GM12878 (cell line): ENCODE data around the gene NSFL1C. TPM values are rescaled to one million over a fixed set of nuclear protein-coding genes. Genes with fewer than 3 reads are reported as not detected.

ENCODE experiments used
- ATAC-seq: fragments of 200-7000 bp; cut with Tn5 transposase; 3 replicates; pipeline ENCODE4 v1.9.1; 2020; ENCODE audit warnings: mild to moderate bottlenecking, moderate library complexity
- BruUV-seq: library from RNA; stranded (reverse); fragments of 400-500 nt; replicated peaks from 2 replicates; lab custom pipeline; 2021; lab: Mats Ljungman, UMichigan
- CTCF ChIA-PET: fragments of 300-600 bp; sonication (Branson Sonifier 250); formaldehyde crosslinking; extraction: SDS; loops from one replicate; lab custom pipeline; 2021; ENCODE audit warnings: inconsistent platforms; lab: Yijun Ruan, JAX
- POLR2A ChIA-PET: fragments of 350-600 bp; formaldehyde crosslinking; extraction: SDS; loops from one replicate; lab custom pipeline; 2021; ENCODE audit warnings: inconsistent platforms; lab: Charles Lee
- RAD21 ChIA-PET: fragments of 300-600 bp; sonication (Branson Sonifier 250); formaldehyde crosslinking; loops from one replicate; lab custom pipeline; 2023; ENCODE audit warnings: antibody characterized with exemption; ENCODE audit not compliant: unreplicated experiment; lab: Charles Lee
- SMC1A ChIA-PET: fragments of 300-600 bp; sonication (Branson Sonifier 250); formaldehyde crosslinking; loops from one replicate; lab custom pipeline; 2023; ENCODE audit not compliant: unreplicated experiment, uncharacterized antibody; lab: Charles Lee
- DNase-seq: peaks from one replicate; pipeline ENCODE4 v3.0.0-alpha.2; 2011; ENCODE audit warnings: low read depth, low spot score
- FAIRE-seq: peaks from 3 replicates; lab custom pipeline; 2011; peaks lifted over from hg19 to GRCh38; lab: Jason Lieb, UNC
- H2AFZ ChIP-seq: 2 replicates; pipeline ENCODE4 v1.6.0; 2011; ENCODE audit warnings: low read depth, low read length, control low read depth; ENCODE audit not compliant: control insufficient read depth
- H3K27ac ChIP-seq: 2 replicates; pipeline ENCODE4 v1.5.1; 2011; ENCODE audit warnings: control low read depth; ENCODE audit not compliant: control insufficient read depth, insufficient read depth
- H3K27me3 ChIP-seq, 2 experiments: replicated peaks in 1 of 2; 2 replicates each; pipeline versions ENCODE4 v1.6.0 to v1.6.1; 2011; ENCODE audit warnings: low read length in 1 of 2; ENCODE audit not compliant: control insufficient read depth in 2 of 2, insufficient read depth in 2 of 2
- H3K36me3 ChIP-seq, 2 experiments: 2 replicates each; pipeline ENCODE4 v1.5.1; 2011; ENCODE audit warnings: low read length in 1 of 2; ENCODE audit not compliant: control insufficient read depth in 2 of 2, insufficient read depth in 2 of 2
- H3K4me1 ChIP-seq: 2 replicates; pipeline ENCODE4 v1.6.1; 2011; ENCODE audit warnings: mild to moderate bottlenecking, low read length, moderate library complexity, mixed read lengths; ENCODE audit not compliant: control insufficient read depth, insufficient read depth
- H3K4me2 ChIP-seq: 2 replicates; pipeline ENCODE4 v1.6.0; 2011; ENCODE audit warnings: control low read depth; ENCODE audit not compliant: control insufficient read depth, insufficient read depth
- H3K4me3 ChIP-seq: fragments of 200-600 bp; sonication (generic); 2 replicates; pipeline ENCODE4 v1.5.1; 2016
- H3K79me2 ChIP-seq: 2 replicates; pipeline ENCODE4 v1.6.0; 2011; ENCODE audit warnings: low read length; ENCODE audit not compliant: control insufficient read depth, insufficient read depth
- H3K9ac ChIP-seq: 2 replicates; pipeline ENCODE4 v1.8.0; 2011; ENCODE audit warnings: low read length, control low read depth, mixed read lengths; ENCODE audit not compliant: control insufficient read depth, insufficient read depth
- H3K9me3 ChIP-seq: replicated peaks from 3 replicates; pipeline ENCODE4 v1.5.1; 2011; ENCODE audit warnings: mild to moderate bottlenecking, low read length; ENCODE audit not compliant: control insufficient read depth, insufficient read depth
- H4K20me1 ChIP-seq: 2 replicates; pipeline ENCODE4 v1.6.0; 2011; ENCODE audit not compliant: control insufficient read depth, insufficient read depth
- HCFC1 ChIP-seq: fragments of 150-350 bp; IDR thresholded peaks from 2 replicates; pipeline ENCODE4 v1.6.1; 2014; ENCODE audit warnings: low read length
- HDAC6 ChIP-seq: fragments of 200-600 bp; sonication (generic); IDR thresholded peaks from one replicate; pipeline ENCODE4 v1.8.0; 2017; ENCODE audit warnings: antibody characterized with exemption; ENCODE audit not compliant: unreplicated experiment
- NFIC ChIP-seq: IDR thresholded peaks from 2 replicates; pipeline ENCODE4 v1.6.1; 2012; ENCODE audit warnings: low read depth, mild to moderate bottlenecking, inconsistent platforms, low read length, moderate library complexity
- whole genome bisulfite sequencing: methylation state at CpG from one replicate; pipeline ENCODE4 v1.1.6; 2016; ENCODE audit warnings: low lambda C conversion rate; ENCODE audit not compliant: insufficient replicate concordance, insufficient coverage; ENCODE audit errors: missing lambda C conversion rate; 5-methylcytosine and 5-hydroxymethylcytosine counted together
- in situ Hi-C: fragments of 300-500 bp; cut with MboI; formaldehyde crosslinking; loops from 9 replicates; pipeline ENCODE4 v1.14.3; 2018; ENCODE audit warnings: mixed read lengths
- intact Hi-C: fragments of 100-400 bp; cut with micrococcal nuclease; formaldehyde crosslinking; loops from one replicate; pipeline ENCODE4 v1.14.2; 2022; ENCODE audit not compliant: unreplicated experiment
- polyA plus RNA-seq, 11 experiments: library from polyadenylated mRNA; depleted of rRNA in 4 of 11; unstranded in 6 of 11; stranded (reverse) in 5 of 11; fragments of >200 nt; fragmentation: Nextera tagmentation in 4 of 11; fragmentation: Illumina TruSeq in 1 of 11; extraction: Ambion mirVana in 4 of 11; extraction: Trizol in 1 of 11; gene quantifications; 1 replicate in 1 of 11; 2 replicates in 10 of 11; pipeline versions ENCODE4 v1.2.1 to v1.2.3, GENCODE V29; 2011 to 2016; ENCODE audit warnings: inconsistent platforms in 2 of 11, missing spikeins in 2 of 11, low read depth in 1 of 11
- total RNA-seq, 4 experiments: library from RNA; depleted of rRNA in 3 of 4; stranded (reverse); fragments of >200 nt in 3 of 4; fragmentation: Illumina TruSeq in 1 of 4; extraction: Trizol in 1 of 4; gene quantifications; 2 replicates each; pipeline versions ENCODE4 v1.2.1 to v1.2.3, GENCODE V29; 2013 to 2021
- TF ChIP-seq, protein P1 (sequence below): IDR thresholded peaks from 2 replicates; pipeline ENCODE4 v1.6.1; 2012; ENCODE audit warnings: mild to moderate bottlenecking, low read depth, low read length
- TF ChIP-seq, protein P2 (sequence below): IDR thresholded peaks from 2 replicates; pipeline ENCODE4 v1.6.1; 2012; ENCODE audit warnings: low read depth, low read length, improper control_type of control experiment

NSFL1C gene
- total and polyA plus RNA-seq, 10 of the 15 experiments (the other 5 are each of a cell fraction or from before 2014, with no cell fraction given): 21.5 to 100 (median 38.1) TPM

DNA sequence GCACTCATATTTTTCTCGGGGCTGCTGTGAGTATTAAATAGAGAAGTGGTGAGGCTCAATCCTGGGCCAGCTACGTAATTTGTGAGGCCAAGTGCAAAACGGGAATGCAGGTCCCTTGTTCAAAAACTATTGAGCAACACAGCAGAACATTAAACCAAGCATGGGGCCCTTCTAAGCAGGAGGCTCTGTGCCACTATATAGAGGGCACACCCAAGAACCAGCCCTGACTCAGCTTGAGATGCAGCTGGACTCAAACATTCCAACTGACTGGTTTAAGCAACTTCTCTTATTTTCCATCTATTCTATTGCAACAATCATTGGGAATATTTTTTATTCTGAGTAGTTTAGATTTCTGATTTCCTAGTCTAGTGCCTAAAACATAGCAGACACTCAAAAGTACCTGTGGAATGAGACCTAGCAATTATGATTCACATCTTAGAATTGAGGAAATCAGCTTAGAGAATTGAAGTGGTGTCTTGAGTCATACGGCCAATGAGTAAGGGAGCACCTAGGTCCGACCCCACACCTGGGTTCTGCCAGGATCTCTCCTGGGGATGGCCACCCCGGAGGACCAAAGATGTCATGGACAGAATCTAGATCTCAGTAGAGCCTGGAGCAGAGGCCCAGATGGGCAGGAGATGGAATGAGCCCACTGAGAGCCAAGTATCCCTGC, 23.3 kb upstream of the NSFL1C start:
- no peaks in the 10 kb centered on the region for H4K20me1 ChIP-seq
- no peak overlapping the region for H3K27ac ChIP-seq
- no peak overlapping the region for H3K4me3 ChIP-seq
- DNase-seq (no peak), FAIRE-seq (no peak), ATAC-seq (no peak)
- H3K9me3 ChIP-seq: no peaks in the 10 kb centered on the region; the same call in 2 of the 3 replicates
- CTCF ChIA-PET: interaction anchor here (1.1 to 4.2 kb wide), 2 partner anchors 14 to 251 kb away, joined by 3 to 28 read pairs; no protein-coding TSS in a partner anchor
- no peak overlapping the region for H3K9ac ChIP-seq
- WGBS: 21% methylated on average over 6 of the region's 6 CpGs
- no peaks in the 10 kb centered on the region for H3K36me3 ChIP-seq
- intact Hi-C loops (no loop called here), in situ Hi-C loops (no loop called here)
- SMC1A ChIA-PET: interaction anchor here (2.0 kb wide), 1 partner anchor 14 kb away, joined by 5 read pairs; no protein-coding TSS in a partner anchor
- H3K4me2 ChIP-seq: no peak overlapping the region
- H2AFZ ChIP-seq: no peak overlapping the region
- H3K79me2 ChIP-seq: no peaks in the 10 kb centered on the region
- RAD21 ChIA-PET: interaction anchor here (1.0 to 1.4 kb wide), 2 partner anchors 14 to 20 kb away, joined by 3 to 5 read pairs; no protein-coding TSS in a partner anchor
- no peak for TF ChIP-seq HCFC1
- TF ChIP-seq, protein P1, sequence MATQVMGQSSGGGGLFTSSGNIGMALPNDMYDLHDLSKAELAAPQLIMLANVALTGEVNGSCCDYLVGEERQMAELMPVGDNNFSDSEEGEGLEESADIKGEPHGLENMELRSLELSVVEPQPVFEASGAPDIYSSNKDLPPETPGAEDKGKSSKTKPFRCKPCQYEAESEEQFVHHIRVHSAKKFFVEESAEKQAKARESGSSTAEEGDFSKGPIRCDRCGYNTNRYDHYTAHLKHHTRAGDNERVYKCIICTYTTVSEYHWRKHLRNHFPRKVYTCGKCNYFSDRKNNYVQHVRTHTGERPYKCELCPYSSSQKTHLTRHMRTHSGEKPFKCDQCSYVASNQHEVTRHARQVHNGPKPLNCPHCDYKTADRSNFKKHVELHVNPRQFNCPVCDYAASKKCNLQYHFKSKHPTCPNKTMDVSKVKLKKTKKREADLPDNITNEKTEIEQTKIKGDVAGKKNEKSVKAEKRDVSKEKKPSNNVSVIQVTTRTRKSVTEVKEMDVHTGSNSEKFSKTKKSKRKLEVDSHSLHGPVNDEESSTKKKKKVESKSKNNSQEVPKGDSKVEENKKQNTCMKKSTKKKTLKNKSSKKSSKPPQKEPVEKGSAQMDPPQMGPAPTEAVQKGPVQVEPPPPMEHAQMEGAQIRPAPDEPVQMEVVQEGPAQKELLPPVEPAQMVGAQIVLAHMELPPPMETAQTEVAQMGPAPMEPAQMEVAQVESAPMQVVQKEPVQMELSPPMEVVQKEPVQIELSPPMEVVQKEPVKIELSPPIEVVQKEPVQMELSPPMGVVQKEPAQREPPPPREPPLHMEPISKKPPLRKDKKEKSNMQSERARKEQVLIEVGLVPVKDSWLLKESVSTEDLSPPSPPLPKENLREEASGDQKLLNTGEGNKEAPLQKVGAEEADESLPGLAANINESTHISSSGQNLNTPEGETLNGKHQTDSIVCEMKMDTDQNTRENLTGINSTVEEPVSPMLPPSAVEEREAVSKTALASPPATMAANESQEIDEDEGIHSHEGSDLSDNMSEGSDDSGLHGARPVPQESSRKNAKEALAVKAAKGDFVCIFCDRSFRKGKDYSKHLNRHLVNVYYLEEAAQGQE: no peak
- TF ChIP-seq HDAC6: no peak
- TF ChIP-seq NFIC: no peak
- TF ChIP-seq, protein P2, sequence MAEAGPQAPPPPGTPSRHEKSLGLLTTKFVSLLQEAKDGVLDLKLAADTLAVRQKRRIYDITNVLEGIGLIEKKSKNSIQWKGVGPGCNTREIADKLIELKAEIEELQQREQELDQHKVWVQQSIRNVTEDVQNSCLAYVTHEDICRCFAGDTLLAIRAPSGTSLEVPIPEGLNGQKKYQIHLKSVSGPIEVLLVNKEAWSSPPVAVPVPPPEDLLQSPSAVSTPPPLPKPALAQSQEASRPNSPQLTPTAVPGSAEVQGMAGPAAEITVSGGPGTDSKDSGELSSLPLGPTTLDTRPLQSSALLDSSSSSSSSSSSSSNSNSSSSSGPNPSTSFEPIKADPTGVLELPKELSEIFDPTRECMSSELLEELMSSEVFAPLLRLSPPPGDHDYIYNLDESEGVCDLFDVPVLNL: no peak
- H3K27me3 ChIP-seq: peaks cover 0 to 2% of the 10 kb centered on the region in 2 experiments; a peak in 1 of 4 replicates
- POLR2A ChIA-PET: no interaction called here
- no peaks in the 10 kb centered on the region; the same call in 1 of the 2 replicates for H3K4me1 ChIP-seq
- BruUV-seq: no TSS peak
